Astrocyte (in vitro differentiated cells and primary cell): ENCODE results near the gene DBF4B. TPM values are rescaled to one million over a fixed set of nuclear protein-coding genes. Genes with fewer than 3 reads are reported as not detected.

Experiments
- DNase-seq: peaks from one replicate; pipeline ENCODE4 v3.0.0-alpha.2; 2010; ENCODE audit warnings: low read depth
- FAIRE-seq: peaks from 2 replicates; lab custom pipeline; 2011; peaks lifted over from hg19 to GRCh38; lab: Jason Lieb, UNC
- H2AFZ ChIP-seq: 2 replicates; pipeline ENCODE4 v1.6.0; 2012; ENCODE audit warnings: low read depth, low read length, inconsistent platforms
- H3K27ac ChIP-seq: 2 replicates; pipeline ENCODE4 v1.5.1; 2011; ENCODE audit warnings: low read depth, low read length, inconsistent platforms
- H3K27me3 ChIP-seq: 2 replicates; pipeline ENCODE4 v1.6.0; 2011; ENCODE audit warnings: low read length, inconsistent platforms; ENCODE audit not compliant: insufficient read depth
- H3K36me3 ChIP-seq: 2 replicates; pipeline ENCODE4 v1.5.1; 2011; ENCODE audit warnings: low read length, inconsistent platforms; ENCODE audit not compliant: insufficient read depth
- H3K4me1 ChIP-seq: 2 replicates; pipeline ENCODE4 v1.5.1; 2011; ENCODE audit warnings: low read length, inconsistent platforms; ENCODE audit not compliant: insufficient read depth
- H3K4me2 ChIP-seq: 2 replicates; pipeline ENCODE4 v1.6.0; 2012; ENCODE audit warnings: low read length, inconsistent platforms
- H3K4me3 ChIP-seq: 2 replicates; pipeline ENCODE4 v1.5.1; 2011; ENCODE audit warnings: low read depth, mild to moderate bottlenecking, low read length, inconsistent platforms; ENCODE audit not compliant: insufficient read depth
- H3K79me2 ChIP-seq: 2 replicates; pipeline ENCODE4 v1.6.0; 2012; ENCODE audit warnings: mild to moderate bottlenecking, low read length, inconsistent platforms; ENCODE audit not compliant: insufficient read depth
- H3K9ac ChIP-seq: 2 replicates; pipeline ENCODE4 v1.6.0; 2012; ENCODE audit warnings: mild to moderate bottlenecking, low read length, inconsistent platforms
- H3K9me3 ChIP-seq: 2 replicates; pipeline ENCODE4 v1.5.1; 2012; ENCODE audit warnings: low read depth, mild to moderate bottlenecking, low read length, inconsistent platforms; ENCODE audit not compliant: insufficient read depth
- H4K20me1 ChIP-seq: 2 replicates; pipeline ENCODE4 v1.6.0; 2012; ENCODE audit warnings: low read length, inconsistent platforms; ENCODE audit not compliant: insufficient read depth
- H3K27ac Mint-ChIP-seq: one replicate; pipeline ENCODE4 v1.8.0; 2021; ENCODE audit warnings: mild to moderate bottlenecking, mixed read lengths; ENCODE audit not compliant: unreplicated experiment
- H3K27me3 Mint-ChIP-seq: one replicate; pipeline ENCODE4 v1.8.0; 2021; ENCODE audit warnings: low read depth, mixed read lengths; ENCODE audit not compliant: unreplicated experiment
- H3K36me3 Mint-ChIP-seq: one replicate; pipeline ENCODE4 v1.8.0; 2021; ENCODE audit warnings: low read depth, mixed read lengths; ENCODE audit not compliant: unreplicated experiment
- H3K4me1 Mint-ChIP-seq: one replicate; pipeline ENCODE4 v1.8.0; 2021; ENCODE audit warnings: low read depth, mixed read lengths; ENCODE audit not compliant: unreplicated experiment
- H3K4me3 Mint-ChIP-seq: one replicate; pipeline ENCODE4 v1.8.0; 2021; ENCODE audit warnings: mild to moderate bottlenecking, moderate library complexity, mixed read lengths; ENCODE audit not compliant: unreplicated experiment
- H3K9me3 Mint-ChIP-seq: one replicate; pipeline ENCODE4 v1.8.0; 2021; ENCODE audit warnings: mild to moderate bottlenecking, mixed read lengths; ENCODE audit not compliant: unreplicated experiment
- CTCF ChIP-seq: IDR thresholded peaks from 2 replicates; pipeline ENCODE4 v1.5.1; 2011; ENCODE audit warnings: low read depth, mild to moderate bottlenecking, inconsistent platforms, low read length, moderate library complexity; ENCODE audit not compliant: insufficient read depth
- EZH2 ChIP-seq: IDR thresholded peaks from 2 replicates; pipeline ENCODE4 v1.6.1; 2012; ENCODE audit warnings: mild to moderate bottlenecking, low read length, inconsistent platforms; ENCODE audit not compliant: insufficient read depth
- total RNA-seq: library from RNA; stranded (reverse); gene quantifications from 2 replicates; pipeline ENCODE4 v1.2.1, GENCODE V29; 2021

DBF4B gene
- total RNA-seq, 1 donor from 2014 or later, result 9.5 TPM

- H3K9me3 ChIP-seq, result no peaks in the 10 kb centered on the region
- H3K4me3 Mint-ChIP-seq, result no peak overlapping the region
- H3K27me3 ChIP-seq, result no peaks in the 10 kb centered on the region
- no peak for TF ChIP-seq CTCF
- no peak for TF ChIP-seq EZH2
- peaks cover 16% of the 10 kb centered on the region for H3K27me3 Mint-ChIP-seq
- H3K4me1 ChIP-seq, result peaks cover 13% of the 10 kb centered on the region
- no peak overlapping the region for H3K27ac ChIP-seq
- H4K20me1 ChIP-seq, result no peaks in the 10 kb centered on the region
- H3K79me2 ChIP-seq, result no peaks in the 10 kb centered on the region
- no peak overlapping the region for H2AFZ ChIP-seq
- no peaks in the 10 kb centered on the region for H3K9me3 Mint-ChIP-seq
- FAIRE-seq (no peak), DNase-seq (no peak)
- H3K36me3 ChIP-seq, result no peaks in the 10 kb centered on the region
- no peak overlapping the region for H3K9ac ChIP-seq
- H3K36me3 Mint-ChIP-seq, result no peaks in the 10 kb centered on the region
- H3K27ac Mint-ChIP-seq, result no peak overlapping the region
- H3K4me3 ChIP-seq, result no peak overlapping the region
- no peak overlapping the region for H3K4me2 ChIP-seq
- peaks cover under 1% of the 10 kb centered on the region for H3K4me1 Mint-ChIP-seq
Measured at GRCh38 chr17:44777394-44778348, 69.2 kb downstream of the DBF4B start.

GRCh38 chr17:44778656-44779210, 70.3 kb downstream of the DBF4B start:
- H3K9me3 ChIP-seq, result no peaks in the 10 kb centered on the region
- no peaks in the 10 kb centered on the region for H3K79me2 ChIP-seq
- no peaks in the 10 kb centered on the region for H3K27me3 ChIP-seq
- Mint-ChIP-seq H3K4me1 (peaks cover 2% of the 10 kb centered on the region), H3K4me3 (peak overlapping the region; percentile 34), H3K9me3 (no peaks in the 10 kb centered on the region), H3K27me3 (peaks cover 9% of the 10 kb centered on the region), H3K27ac (peak overlapping the region; percentile 47), H3K36me3 (no peaks in the 10 kb centered on the region)
- peaks cover 13% of the 10 kb centered on the region for H3K4me1 ChIP-seq
- DNase-seq, result no peak
- H2AFZ ChIP-seq, result peak overlapping the region; percentile 89
- H4K20me1 ChIP-seq, result no peaks in the 10 kb centered on the region
- TF ChIP-seq CTCF (no peak), EZH2 (no peak)
- peak overlapping the region; percentile 87 for H3K4me2 ChIP-seq
- H3K36me3 ChIP-seq, result no peaks in the 10 kb centered on the region
- FAIRE-seq, result no peak
- H3K4me3 ChIP-seq, result no peak overlapping the region
- H3K9ac ChIP-seq, result peak overlapping the region; percentile 77
- no peak overlapping the region for H3K27ac ChIP-seq
